NCI-H748 treated with DMSO at 0.1 percent for 48 hours (cell line): Measurements from ENCODE around the gene GALNT16.
"Not testable (repeated sequence)": the region's sequence is repeated elsewhere in the genome, so short reads cannot be mapped to it uniquely, and the experiment has no call there.

Experiments
- DNase-seq: peaks from one replicate; lab custom pipeline; 2025; lab: John Stamatoyannopoulos, UW

GALNT16 gene

DNA sequence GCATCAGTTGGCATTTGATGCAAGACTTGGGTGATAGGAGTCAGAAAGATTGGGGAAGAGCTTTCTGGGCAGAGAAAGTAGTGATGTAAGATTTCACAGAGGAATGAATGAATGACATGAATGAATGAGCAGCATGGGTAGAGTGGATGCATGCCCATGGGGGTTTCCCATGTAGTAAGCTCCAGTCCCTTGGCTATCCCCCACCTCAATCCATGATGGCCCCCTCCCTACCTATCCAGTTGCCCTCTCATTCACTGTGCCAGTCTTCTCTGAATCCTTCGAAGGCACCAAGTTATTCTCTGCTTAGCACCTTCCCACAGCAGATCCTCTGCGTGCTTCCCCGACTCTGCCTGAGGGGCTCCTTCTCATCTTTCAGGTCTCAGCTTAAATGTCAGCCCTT lies 106.1 kb downstream of the GALNT16 start:
- DNase-seq, result no peak

DNA sequence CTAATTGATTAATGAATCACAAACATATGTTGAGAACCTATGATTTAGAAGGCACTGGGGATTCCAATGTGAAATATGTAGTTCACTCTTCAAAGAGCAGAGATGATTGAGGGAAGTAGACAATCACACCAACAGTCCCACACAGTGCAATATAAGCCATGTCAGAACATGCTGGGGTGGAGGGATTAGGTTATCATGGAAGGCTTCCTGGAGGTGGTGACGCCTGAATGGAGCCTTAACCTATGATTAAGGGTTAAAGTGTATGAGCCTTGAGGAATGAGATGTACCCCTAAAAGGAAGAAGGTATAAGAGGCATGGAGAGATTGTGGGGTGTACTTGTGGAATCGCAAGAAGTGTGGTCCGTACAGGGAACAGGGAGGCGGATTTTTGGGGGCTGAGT lies 106.8 kb downstream of the GALNT16 start:
- no peak for DNase-seq

DNA sequence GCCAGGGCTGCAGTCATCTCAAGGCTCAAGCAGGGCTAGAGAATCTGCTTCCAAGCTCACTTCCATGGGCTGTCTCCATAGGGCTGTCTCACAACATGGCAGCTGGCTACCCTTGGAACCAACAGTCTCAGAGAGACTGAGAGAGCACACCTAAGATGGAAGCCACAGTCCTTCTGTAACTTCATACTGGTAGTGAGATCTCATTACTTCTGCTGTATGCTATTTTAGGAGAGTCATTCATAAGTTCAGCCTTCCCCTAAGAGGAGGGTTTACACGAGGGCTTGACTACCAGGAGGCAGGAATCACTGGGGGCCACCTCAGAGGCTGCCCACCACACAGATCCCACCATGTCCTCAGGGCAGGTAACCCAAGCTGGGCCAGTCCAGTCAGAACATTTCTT lies 108.4 kb downstream of the GALNT16 start:
- DNase-seq, result no peak

DNA sequence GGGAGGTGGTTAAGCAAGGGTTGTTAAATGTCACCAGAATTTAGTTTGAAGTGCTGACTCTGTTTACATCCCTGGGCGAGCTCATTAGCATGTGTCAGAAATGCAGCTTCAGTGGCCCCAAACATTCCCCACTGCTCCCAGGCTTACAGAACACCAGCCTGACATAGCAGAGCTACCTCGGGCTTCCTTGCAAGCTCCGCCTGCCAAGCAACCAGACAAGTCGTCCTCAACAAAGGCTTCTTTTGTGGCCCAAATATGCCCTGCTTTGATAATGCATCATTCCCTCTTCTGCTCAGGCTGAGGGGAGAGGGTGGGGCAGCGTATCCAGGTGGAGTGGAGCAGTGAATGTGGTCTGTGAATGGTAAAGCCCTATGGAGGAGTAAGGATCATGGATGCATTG lies 110.1 kb downstream of the GALNT16 start:
- DNase-seq, result no peak

DNA sequence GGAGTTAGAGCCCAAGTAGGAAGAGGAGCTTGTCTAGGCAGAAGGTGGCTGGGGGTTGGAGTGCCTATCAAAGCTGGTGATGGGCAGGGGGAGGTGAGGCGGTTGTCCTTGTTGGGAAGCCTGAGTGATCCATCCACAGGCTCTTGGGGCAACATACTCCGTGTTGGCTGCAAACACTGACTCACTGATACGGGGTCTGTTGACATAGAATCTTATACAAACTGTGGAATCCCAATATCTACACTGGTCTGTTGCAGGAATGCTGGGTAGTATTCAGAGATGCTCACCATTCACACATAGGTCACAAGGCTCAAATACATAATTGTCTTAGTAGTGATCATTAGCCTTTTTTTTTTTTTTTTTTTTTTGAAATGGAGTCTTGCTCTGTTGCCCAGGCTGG lies 112.2 kb downstream of the GALNT16 start:
- DNase-seq, result no peak

DNA sequence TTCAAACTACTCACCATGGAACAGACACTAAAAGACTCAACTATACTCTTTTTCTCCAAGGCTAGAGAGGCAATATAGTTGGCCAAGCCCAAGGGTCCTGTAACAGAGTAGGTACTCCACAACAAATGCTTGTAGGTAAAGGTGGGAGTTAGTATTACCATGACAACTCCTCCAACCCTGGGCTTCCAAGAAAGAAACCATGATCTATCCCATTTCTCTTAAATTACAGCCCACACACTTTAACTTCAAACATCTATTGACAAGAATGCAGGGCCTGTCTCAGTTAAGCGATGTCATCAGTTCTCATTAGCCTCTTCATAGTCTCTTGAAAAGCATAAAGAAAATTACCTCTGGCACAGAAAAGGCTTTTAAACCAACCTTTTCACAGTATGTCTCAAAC lies 113.1 kb downstream of the GALNT16 start:
- no peak for DNase-seq

DNA sequence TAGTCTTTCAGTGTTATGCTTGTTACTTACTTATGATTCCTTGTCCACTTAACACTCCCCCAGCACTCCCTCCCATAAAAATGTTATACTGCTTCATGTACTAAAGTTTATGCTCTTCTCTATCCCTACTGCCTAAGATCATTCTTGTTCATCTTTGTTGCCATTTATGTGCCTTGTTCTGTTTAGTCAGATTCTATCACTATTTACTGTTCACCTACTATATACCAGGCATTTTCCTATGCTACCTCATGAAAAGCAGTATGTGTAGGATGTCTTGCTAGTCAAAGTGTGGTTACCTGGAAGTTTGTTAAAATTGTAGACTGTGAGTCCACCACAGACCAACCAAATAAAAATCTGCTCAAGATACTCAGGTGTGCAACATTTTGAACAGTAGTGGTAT lies 114.3 kb downstream of the GALNT16 start:
- DNase-seq, result no peak

DNA sequence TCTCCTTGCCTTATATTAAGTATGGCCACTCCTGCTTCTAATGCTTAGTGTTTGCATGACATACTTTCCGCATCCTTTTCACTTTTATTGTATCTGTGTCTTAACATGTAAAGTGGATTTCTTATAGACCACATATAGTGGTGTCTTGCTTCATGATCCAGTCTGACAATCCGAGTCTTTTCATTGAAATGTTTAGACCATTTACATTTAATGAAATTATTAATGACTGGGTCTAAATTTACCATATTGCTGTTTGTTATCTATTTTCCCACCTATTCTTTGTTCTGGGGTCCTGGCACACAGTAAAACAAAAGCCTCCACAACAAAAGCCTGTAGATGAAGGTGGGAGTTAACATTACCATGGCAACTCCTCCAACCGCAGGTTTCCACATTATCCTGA lies 115.2 kb downstream of the GALNT16 start:
- no peak for DNase-seq

DNA sequence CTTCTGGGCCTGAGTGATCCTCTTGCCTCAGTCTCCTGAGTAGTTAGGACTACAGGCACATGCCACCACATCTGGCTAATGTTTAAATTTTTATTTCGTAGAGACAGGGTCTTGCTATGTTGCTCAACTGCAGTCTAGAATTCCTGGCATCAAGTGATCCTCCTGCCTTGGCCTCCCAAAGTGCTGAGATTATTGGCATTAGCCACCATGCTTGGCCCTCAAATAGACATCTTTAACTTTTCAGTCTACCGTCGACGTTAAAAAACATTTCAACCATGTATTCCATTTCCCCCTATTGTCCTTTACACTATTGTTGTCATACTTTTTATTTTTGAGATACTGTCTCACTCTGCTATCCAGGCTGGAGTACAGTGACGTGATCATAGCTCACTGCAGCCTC lies 115.8 kb downstream of the GALNT16 start:
- no peak for DNase-seq

DNA sequence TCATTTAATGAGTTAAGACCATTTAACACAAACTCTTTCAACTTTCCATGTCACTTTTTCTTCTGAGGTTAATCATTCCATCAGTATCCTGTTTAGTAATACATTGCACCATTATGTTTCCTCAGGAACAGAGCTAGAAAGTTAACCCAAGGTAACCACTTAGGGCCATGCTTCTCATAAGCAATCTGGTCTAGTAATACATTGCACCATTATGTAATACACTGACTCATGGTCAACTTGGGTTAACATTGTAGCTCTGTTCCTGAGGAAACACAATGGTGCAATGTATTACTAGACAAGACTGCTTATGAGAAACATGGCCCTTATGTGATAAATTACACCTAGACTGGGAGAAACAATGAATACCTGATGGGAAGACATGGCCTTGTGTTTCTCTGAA lies 116.5 kb downstream of the GALNT16 start:
- DNase-seq, result no peak

DNA sequence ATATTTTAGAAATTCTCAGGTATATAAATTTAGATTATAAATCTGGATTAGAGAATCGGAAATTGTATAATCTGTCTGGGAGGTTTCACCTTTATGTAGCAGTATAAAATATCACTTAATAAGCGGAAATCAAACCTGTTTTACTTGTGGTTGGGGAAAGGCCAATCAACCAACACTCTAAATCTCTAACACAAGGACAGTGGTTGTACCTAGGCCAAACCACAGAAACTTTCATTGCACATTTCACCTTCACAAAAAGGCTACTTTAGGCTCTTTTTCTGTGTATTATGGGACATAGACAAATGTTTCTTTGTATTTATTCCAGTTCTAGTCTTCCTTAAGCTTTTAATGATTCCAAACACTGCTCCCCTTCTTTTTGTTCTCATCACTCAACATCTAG lies 118.3 kb downstream of the GALNT16 start:
- no peak for DNase-seq

DNA sequence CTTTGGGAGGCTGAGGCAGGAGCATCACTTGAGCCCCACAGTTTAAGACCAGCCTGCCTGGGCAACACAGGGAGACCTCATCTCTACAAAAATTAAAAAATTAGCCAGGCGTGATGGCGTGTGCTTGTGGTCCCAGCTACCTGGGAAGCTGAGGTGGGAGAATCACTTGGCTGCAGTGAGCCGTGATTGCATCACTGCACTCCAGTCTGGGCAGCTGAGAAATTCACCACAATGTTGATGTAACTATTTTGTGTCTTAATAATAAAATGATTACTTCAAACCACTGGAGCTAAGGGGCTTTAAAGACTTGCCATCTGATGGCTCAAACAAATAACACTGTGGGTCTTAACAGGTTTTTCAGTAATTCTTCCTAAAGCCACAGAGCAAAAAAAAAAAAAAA lies 127.4 kb downstream of the GALNT16 start:
- DNase-seq, result no peak

DNA sequence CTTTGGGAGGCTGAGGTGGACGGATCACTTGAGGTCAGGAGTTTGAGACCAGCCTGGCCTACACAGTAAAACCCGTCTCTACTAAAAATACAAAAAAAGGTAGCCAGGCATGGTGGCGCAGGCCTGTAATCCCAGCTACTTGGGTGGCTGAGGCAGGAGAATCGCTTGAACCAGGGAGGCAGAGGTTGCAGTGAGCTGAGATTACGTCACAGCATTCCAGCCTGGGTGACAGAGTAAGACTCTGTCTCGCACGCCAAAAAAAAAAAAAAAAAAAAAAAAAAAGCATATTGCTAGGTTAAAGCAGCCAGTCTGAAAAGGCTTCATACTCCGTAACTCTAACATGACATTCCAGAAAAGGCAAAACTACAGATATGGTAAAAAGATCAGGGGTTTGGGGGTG lies 131.4 kb downstream of the GALNT16 start:
- DNase-seq, result not testable (repeated sequence)

DNA sequence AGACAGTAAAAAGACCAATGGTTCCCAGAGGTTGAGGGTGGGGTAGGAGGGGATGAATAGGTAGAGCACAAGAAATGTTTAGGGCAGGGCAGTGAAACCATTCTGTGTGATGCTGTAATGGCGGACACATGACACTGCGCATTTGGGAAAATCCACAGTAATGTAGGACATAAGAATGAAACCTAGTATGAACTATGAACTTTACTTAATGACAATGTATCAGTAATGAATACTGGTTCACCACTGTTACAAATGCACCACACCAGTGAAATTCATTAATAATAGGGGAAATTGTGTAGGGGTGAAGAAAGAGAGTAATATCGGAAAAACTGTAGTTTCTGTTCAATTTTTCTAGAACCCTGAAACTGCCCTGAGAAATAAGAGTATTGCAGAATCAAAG lies 132.5 kb downstream of the GALNT16 start:
- DNase-seq, result no peak

DNA sequence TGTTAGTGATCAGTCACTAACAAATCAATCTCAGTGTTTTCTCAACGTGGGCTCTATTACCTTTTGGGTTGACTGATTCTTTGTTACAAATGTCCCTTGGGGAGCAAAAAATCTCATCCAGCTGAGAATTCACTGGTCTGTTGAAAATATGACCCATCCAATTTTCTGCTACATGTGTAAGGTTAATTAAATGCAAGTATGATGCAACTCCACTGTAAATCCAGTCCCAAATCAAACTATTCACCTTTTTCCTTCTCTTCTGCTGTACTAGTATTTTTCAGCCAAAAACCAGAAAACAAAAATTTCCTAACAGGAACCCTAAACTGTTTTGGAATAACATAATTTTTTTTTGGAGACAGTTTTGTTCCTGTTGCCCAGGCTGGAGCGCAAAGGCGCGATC lies 136.0 kb downstream of the GALNT16 start:
- no peak for DNase-seq

DNA sequence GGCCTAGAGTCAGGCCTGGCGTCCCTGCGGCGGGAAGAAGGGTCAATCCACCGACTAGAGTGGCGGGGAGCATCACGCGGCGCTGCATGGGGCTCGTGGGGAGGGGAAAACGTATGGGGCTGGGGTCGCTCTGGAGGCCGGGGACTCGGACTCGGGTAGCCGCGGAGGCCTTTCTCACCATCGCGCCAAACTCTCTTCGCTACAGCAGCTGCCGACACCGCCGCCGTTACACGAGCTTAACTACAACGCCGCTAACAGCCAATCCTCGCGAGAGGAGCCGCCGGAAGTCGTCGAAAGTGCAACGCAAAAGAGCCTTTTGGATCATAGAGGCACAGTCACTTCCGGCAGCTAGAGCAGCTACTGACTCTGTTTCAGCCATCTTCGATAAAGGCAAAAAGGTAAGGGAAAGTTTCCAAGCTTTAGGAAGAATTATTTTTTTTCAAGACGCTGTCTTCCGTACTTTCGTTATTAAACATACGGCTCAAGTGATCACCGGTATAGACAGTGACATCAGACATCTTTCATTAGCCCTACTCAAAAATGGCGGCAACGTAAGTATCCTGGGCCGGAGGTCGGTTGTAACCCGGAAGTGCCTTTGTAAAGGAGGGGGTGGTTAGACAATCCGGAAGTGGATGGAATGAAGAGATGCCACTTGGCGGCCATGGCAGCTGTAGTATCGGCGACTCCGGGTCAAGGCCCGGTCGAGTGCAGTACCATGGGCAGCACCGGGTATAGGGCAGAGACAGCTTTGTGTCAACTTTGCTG lies 138.3 kb downstream of the GALNT16 start, which contains the start of the genes ERH and SLC39A9:
Gene ERH (minus strand): TSS at position 247 of the 765 bp plus-strand sequence. CDS start 66 bp downstream, at position 181.
Gene SLC39A9 (plus strand): TSS at position 640 of the 765 bp plus-strand sequence. CDS start 678 bp downstream, outside the sequence.
- peak; percentile 98 for DNase-seq

DNA sequence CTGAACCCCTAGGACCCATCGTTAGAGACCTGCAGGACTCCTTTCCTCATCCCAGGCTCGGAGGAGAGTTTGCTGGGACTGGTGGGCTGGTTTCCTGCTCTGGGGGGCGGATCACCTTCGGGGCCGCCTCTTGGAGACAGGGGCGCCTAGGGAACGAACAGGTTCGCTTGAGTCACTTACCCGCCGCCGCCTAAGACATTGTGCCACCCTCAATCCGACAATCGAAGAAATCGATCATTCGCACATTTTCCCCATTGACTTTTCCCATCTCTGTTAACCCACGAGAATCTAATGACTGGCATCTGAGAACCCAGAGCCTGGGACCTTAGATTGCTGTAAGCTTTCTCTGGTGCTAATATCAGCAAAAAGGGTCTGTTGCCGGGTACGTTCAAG lies 138.9 kb downstream of the GALNT16 start:
- DNase-seq, result no peak

DNA sequence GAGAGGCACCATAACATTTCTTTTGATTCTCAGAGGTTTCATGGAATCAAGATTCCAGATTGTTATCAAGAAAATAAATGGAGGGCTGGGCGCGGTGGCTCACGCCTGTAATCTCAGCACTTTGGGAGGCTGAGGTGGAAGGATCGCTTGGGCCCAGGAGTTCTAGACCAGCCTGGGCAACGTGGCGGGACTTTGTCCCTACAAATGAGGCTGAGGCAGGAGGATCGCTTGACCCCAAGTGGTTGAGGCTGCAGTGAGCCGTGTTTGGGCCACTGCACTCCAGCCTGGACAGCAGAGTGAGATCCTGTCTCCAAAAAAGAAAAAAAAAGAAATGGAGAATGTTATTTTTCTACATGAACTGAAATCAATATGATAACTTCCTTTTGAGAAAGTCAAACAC lies 139.8 kb downstream of the GALNT16 start:
- no peak for DNase-seq

DNA sequence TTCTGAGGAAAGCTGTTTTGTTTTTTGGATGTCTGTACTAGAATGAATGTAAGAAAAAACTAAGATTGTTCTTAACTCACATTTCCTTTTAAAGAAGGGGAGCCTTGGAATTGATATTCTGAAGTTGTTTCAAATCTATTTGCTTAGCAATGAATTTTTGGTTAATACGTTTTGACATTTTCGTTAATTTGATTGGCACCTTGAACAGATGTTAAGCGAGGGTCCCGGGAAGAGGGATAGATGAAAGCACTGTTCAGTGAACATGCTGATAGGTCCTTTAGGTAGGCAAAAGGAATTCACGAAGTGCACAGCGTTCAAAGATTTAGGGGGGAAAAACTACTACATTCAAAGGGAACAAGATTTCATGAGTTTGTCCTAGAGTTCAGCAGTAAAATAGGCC lies 140.2 kb downstream of the GALNT16 start:
- DNase-seq, result no peak

DNA sequence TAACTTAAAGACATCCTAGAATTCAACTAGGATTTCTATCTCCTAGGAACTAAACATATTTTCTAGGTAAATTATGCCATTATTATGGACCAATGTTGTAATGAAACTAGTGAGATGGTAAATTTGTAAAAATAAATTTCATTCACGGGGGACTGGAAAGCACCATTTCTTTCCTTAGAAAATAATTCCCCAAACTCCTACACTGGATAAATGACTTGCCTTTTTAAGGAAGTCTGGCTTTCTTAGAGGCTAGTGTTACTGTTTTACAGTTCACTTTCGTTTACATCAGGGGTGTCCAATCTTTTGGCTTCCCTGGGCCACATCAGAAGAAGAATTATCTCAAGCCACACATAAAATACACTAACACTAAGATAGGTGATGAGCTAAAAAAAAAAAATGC lies 141.9 kb downstream of the GALNT16 start:
- no peak for DNase-seq

DNA sequence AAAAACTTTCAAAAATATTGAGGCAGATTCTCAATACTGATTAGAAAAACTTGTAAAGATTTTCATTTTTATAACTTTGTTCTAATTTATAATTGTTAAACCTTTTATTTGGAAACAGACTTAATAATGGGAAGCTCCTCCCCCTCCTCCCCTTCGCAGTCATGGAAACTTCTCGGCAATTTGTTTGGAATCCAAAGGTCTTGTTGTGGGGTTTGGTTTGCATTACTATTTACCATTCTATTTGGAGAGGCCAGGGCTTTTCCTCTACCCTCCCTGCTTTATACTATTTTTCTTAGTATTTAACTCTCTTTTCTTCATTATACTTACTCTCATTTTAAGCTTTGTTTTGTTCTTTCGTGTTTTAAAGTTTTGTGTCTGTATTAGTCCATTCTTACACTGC lies 144.5 kb downstream of the GALNT16 start:
- DNase-seq, result no peak

DNA sequence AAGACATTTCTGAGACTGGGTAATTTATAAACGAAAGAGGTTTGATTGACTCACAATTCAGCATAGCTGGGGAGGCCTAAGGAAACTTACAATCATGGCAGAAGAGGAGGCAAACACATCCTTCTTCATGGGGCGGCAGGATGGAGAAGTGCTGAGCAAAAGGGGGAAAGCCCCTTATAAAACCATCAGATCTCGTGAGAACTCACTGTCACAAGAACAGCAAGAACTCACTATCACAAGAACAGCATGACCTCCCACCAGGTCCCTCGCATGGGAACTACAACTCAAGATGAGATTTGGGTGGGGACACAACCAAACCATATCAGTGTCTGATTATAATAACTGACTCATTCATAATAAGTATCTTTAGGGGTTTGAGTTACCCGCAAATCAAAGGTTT lies 144.9 kb downstream of the GALNT16 start:
- no peak for DNase-seq

DNA sequence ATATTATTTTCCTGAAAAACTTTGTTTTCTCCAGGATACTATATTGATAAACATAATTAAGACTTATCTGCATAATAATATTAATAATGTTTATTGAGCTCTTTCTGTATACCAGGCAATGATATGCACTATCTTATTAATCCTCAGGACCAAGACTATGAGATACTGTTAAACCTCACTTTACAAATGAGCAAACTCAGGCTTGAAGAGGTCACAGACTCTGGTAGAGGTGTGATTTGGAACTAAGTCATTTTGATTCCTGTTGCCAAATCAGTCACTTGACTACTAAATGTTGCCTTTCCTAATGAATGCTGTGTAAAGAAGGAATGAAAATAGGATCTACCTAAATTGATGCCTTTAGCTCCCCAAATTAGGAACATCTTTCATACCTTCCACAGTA lies 145.8 kb downstream of the GALNT16 start:
- no peak for DNase-seq
